DLD1 (cell line): ENCODE measurements around the gene KCNC2.

Experiments used
- in situ Hi-C: cut with HindIII; loops from 2 replicates; pipeline ENCODE4 v1.10.0; 2017; ENCODE audit warnings: low sequenced_read_pairs

Gene KCNC2

GRCh38 chr12:75162845-75163244 lies 46.8 kb downstream of the KCNC2 start:
- in situ Hi-C loops, result no loop called here

GRCh38 chr12:75161488-75161887 lies 48.2 kb downstream of the KCNC2 start:
- in situ Hi-C loops, result no loop called here

- in situ Hi-C loops, result no loop called here
Observed at GRCh38 chr12:75157385-75157784, 52.3 kb downstream of the KCNC2 start.

- in situ Hi-C loops, result no loop called here
Observed at GRCh38 chr12:75155962-75156361, 53.7 kb downstream of the KCNC2 start.

GRCh38 chr12:75154388-75154787 lies 55.3 kb downstream of the KCNC2 start:
- in situ Hi-C loops, result no loop called here

GRCh38 chr12:75139196-75139595 lies 70.4 kb downstream of the KCNC2 start:
- in situ Hi-C loops, result no loop called here

- in situ Hi-C loops, result no loop called here
Observed at GRCh38 chr12:75137896-75138295, 71.7 kb downstream of the KCNC2 start.

- in situ Hi-C loops, result no loop called here
Observed at GRCh38 chr12:75135026-75135425, 74.6 kb downstream of the KCNC2 start.

- in situ Hi-C loops, result no loop called here
Observed at GRCh38 chr12:75130811-75131210, 78.8 kb downstream of the KCNC2 start.

GRCh38 chr12:75129275-75129674 lies 80.4 kb downstream of the KCNC2 start:
- in situ Hi-C loops, result no loop called here

- in situ Hi-C loops, result no loop called here
Observed at GRCh38 chr12:75121036-75121705, 88.5 kb downstream of the KCNC2 start.

- in situ Hi-C loops, result no loop called here
Observed at GRCh38 chr12:75120311-75120711, 89.3 kb downstream of the KCNC2 start.

- in situ Hi-C loops, result no loop called here
Observed at GRCh38 chr12:75116646-75117198, 92.9 kb downstream of the KCNC2 start.

GRCh38 chr12:75115748-75116147 lies 93.9 kb downstream of the KCNC2 start:
- in situ Hi-C loops, result no loop called here

- in situ Hi-C loops, result no loop called here
Observed at GRCh38 chr12:75103822-75104221, 105.8 kb downstream of the KCNC2 start.

- in situ Hi-C loops, result no loop called here
Observed at GRCh38 chr12:75101781-75102180, 107.9 kb downstream of the KCNC2 start.

- in situ Hi-C loops, result no loop called here
Observed at GRCh38 chr12:75099210-75099609, 110.4 kb downstream of the KCNC2 start.

- in situ Hi-C loops, result no loop called here
Observed at GRCh38 chr12:75097003-75097402, 112.6 kb downstream of the KCNC2 start.

GRCh38 chr12:75087654-75088053 lies 122.0 kb downstream of the KCNC2 start:
- in situ Hi-C loops, result no loop called here

GRCh38 chr12:75086091-75087038 lies 123.3 kb downstream of the KCNC2 start:
- in situ Hi-C loops, result no loop called here

GRCh38 chr12:75081305-75081704 lies 128.3 kb downstream of the KCNC2 start:
- in situ Hi-C loops, result no loop called here

GRCh38 chr12:75080582-75080981 lies 129.1 kb downstream of the KCNC2 start:
- in situ Hi-C loops, result no loop called here
